Pancreas (tissue), 10 donors: ENCODE measurements around the gene ARL8B. TPM values are rescaled to one million over a fixed set of nuclear protein-coding genes. Genes with fewer than 3 reads are reported as not detected.

Experiments used
- ATAC-seq, 4 donors: fragments of 200-7000 bp; cut with Tn5 transposase; one replicate each; pipeline versions ENCODE4 v1.8.0 to v1.9.1; 2020; ENCODE audit warnings: mild to moderate bottlenecking in 4 of 4, moderate library complexity in 4 of 4
- DNase-seq, 6 donors: peaks; one replicate each; pipeline ENCODE4 v3.0.0-alpha.2; 2020
- FAIRE-seq: peaks from 2 replicates; lab custom pipeline; 2012; peaks lifted over from hg19 to GRCh38; lab: Jason Lieb, UNC
- H3K27ac ChIP-seq, 4 donors: fragments of 200-600 bp; sonication (generic); 1 replicate in 3 of 4; 2 replicates in 1 of 4; pipeline versions ENCODE4 v1.5.0 to v1.8.0; 2020
- H3K27me3 ChIP-seq, 4 donors: fragments of 200-600 bp; one replicate each; pipeline ENCODE4 v1.8.0; 2021
- H3K36me3 ChIP-seq, 3 donors: fragments of 200-600 bp; sonication (generic) in 1 of 3; one replicate each; pipeline versions ENCODE4 v1.5.0 to v1.8.0; 2020 to 2021
- H3K4me1 ChIP-seq, 3 donors: fragments of 200-600 bp; one replicate each; pipeline ENCODE4 v1.8.0; 2021
- H3K4me3 ChIP-seq, 4 donors: fragments of 200-600 bp; sonication (generic) in 2 of 4; one replicate each; pipeline versions ENCODE4 v1.5.0 to v1.8.0; 2020 to 2021
- H3K9me3 ChIP-seq, 4 donors: fragments of 200-600 bp; one replicate each; pipeline ENCODE4 v1.8.0; 2021
- CTCF ChIP-seq, 4 donors: fragments of 200-600 bp; sonication (generic) in 3 of 4; IDR thresholded peaks; one replicate each; pipeline versions ENCODE4 v1.5.0 to v1.8.0; 2021; ENCODE audit warnings: antibody characterized with exemption in 4 of 4
- WGBS, 2 donors: extraction: QIAGEN DNeasy Blood & Tissue Kit; methylation state at CpG; one replicate each; pipeline ENCODE4 v1.1.7; 2013; 5-methylcytosine and 5-hydroxymethylcytosine counted together
- intact Hi-C, 3 donors: fragments of 100-400 bp; cut with DNase I; formaldehyde crosslinking; loops; one replicate each; pipeline versions ENCODE4 v1.11.1 to v1.14.2; 2022
- polyA plus RNA-seq, 2 donors: library from polyadenylated mRNA; stranded (reverse); fragments of 200-250 nt; gene quantifications; one replicate each; pipeline ENCODE4 v1.2.3, GENCODE V29; 2013
- total RNA-seq, 6 donors: library from RNA; stranded (reverse); fragmentation: NEBNext Ultra II Directional in 4 of 6; extraction: Animal tissue kit (Norgen Biotek cat#: 25700) in 4 of 6; gene quantifications; one replicate each; pipeline versions ENCODE4 v1.2.1 to v1.2.4, GENCODE V29; 2021 to 2023
- donor health status: healthy with polysubstance abuse.
- donor health status: DM: no; HTN: no; CAD: no; lungs with moderate emphysema.
- donor health status: DM: no; HTN: no; CAD: no.
- donor health status: control.
- donor health status: control.
- donor health status: Bipolar disorder and iron deficiency.
- donor health status: DM: yes; HTN: yes; CAD: no.
- donor health status: DM: no; HTN: no; CAD: no.
- donor health status: DM: no; HTN: no; CAD: no.
- donor health status: DM: yes; HTN: yes; CAD: no.

The ARL8B gene
- total and polyA plus RNA-seq, 8 donors: 14.6 to 31.9 (median 24.4) TPM

- TF ChIP-seq CTCF (IDR thresholded peaks at IDR 0.05): no peak
- Histone ChIP-seq H3K4me1 (peaks cover 16 to 47% (median 19%) of the 10 kb centered on the region in 3 donors), H3K36me3 (no peaks in the 10 kb centered on the region), H3K4me3 (no peak overlapping the region), H3K27ac (peak overlapping the region in 1 of 4 donors; percentile 9), H3K9me3 (no peaks in the 10 kb centered on the region), H3K27me3 (no peaks in the 10 kb centered on the region)
- FAIRE-seq (no peak), DNase-seq (no peak), ATAC-seq (no peak)
- intact Hi-C loops: no loop called here
- WGBS, 2 donors: 44 to 51% methylated on average over 5 of the region's 5 CpGs
Observed at GRCh38 chr3:5191555-5192304, 69.6 kb downstream of the ARL8B start.

GRCh38 chr3:5192571-5193365 lies 70.7 kb downstream of the ARL8B start:
- WGBS, 2 donors: 90 to 92% methylated on average over 3 of the region's 3 CpGs
- no peaks in the 10 kb centered on the region for H3K27me3 ChIP-seq
- H3K4me1 ChIP-seq: peaks cover 16 to 53% (median 25%) of the 10 kb centered on the region in 3 donors
- no peak overlapping the region for H3K4me3 ChIP-seq
- ATAC-seq (no peak), DNase-seq (no peak), FAIRE-seq (no peak)
- no peaks in the 10 kb centered on the region for H3K9me3 ChIP-seq
- no peak overlapping the region for H3K27ac ChIP-seq
- TF ChIP-seq CTCF (IDR thresholded peaks at IDR 0.05): no peak
- intact Hi-C loops: no loop called here
- no peaks in the 10 kb centered on the region for H3K36me3 ChIP-seq

GRCh38 chr3:5194341-5194740 lies 72.2 kb downstream of the ARL8B start:
- DNase-seq (no peak), FAIRE-seq (no peak), ATAC-seq (no peak)
- no peak for TF ChIP-seq CTCF (IDR thresholded peaks at IDR 0.05)
- H3K9me3 ChIP-seq: no peaks in the 10 kb centered on the region
- H3K4me1 ChIP-seq: peaks cover 16 to 53% (median 25%) of the 10 kb centered on the region in 3 donors
- intact Hi-C loops: no loop called here
- H3K36me3 ChIP-seq: no peaks in the 10 kb centered on the region
- peak overlapping the region in 1 of 4 donors; percentile 11 for H3K27ac ChIP-seq
- H3K27me3 ChIP-seq: no peaks in the 10 kb centered on the region
- no peak overlapping the region for H3K4me3 ChIP-seq
- WGBS, 2 donors: 58 to 63% methylated on average over 2 of the region's 2 CpGs

GRCh38 chr3:5194801-5195509 lies 72.9 kb downstream of the ARL8B start:
- intact Hi-C loops: no loop called here
- no peak for TF ChIP-seq CTCF (IDR thresholded peaks at IDR 0.05)
- peak overlapping the region in 1 of 4 donors; percentile 11 for H3K27ac ChIP-seq
- peaks cover 0 to 3% (median 0%) of the 10 kb centered on the region in 3 donors for H3K36me3 ChIP-seq
- no peak for DNase-seq
- H3K4me1 ChIP-seq: peaks cover 16 to 49% (median 25%) of the 10 kb centered on the region in 3 donors
- no peaks in the 10 kb centered on the region for H3K9me3 ChIP-seq
- H3K27me3 ChIP-seq: no peaks in the 10 kb centered on the region
- no peak for FAIRE-seq
- 51 to 58% methylated on average over 2 of the region's 2 CpGs for WGBS, 2 donors
- no peak overlapping the region for H3K4me3 ChIP-seq
- peak in 3 of 4 donors; percentile 57 to 64 (median 63) for ATAC-seq
